Esophagus (tissue), 2 donors: Measurements from ENCODE around the gene PKP1. TPM values are rescaled to one million over a fixed set of nuclear protein-coding genes. Genes with fewer than 3 reads are reported as not detected.

Experiments
- H3K27ac ChIP-seq, 2 donors: one replicate each; pipeline ENCODE4 v1.5.1; 2013; ENCODE audit warnings: low read depth in 2 of 2, mild to moderate bottlenecking in 2 of 2, inconsistent platforms in 1 of 2, low read length in 1 of 2, moderate library complexity in 1 of 2
- H3K27me3 ChIP-seq, 2 donors: one replicate each; pipeline ENCODE4 v1.6.1; 2013; ENCODE audit warnings: low read length in 2 of 2, control low read depth in 1 of 2, mild to moderate bottlenecking in 1 of 2; ENCODE audit not compliant: insufficient read depth in 2 of 2, control insufficient read depth in 1 of 2
- H3K36me3 ChIP-seq, 2 donors: one replicate each; pipeline ENCODE4 v1.6.1; 2013; ENCODE audit warnings: low read length in 1 of 2; ENCODE audit not compliant: control insufficient read depth in 2 of 2, insufficient read depth in 2 of 2
- H3K4me1 ChIP-seq, 2 donors: one replicate each; pipeline ENCODE4 v1.6.1; 2013; ENCODE audit warnings: low read length in 1 of 2; ENCODE audit not compliant: control insufficient read depth in 2 of 2, insufficient read depth in 2 of 2
- H3K4me3 ChIP-seq, 2 donors: one replicate each; pipeline ENCODE4 v1.5.1; 2013; ENCODE audit warnings: low read length in 2 of 2, mild to moderate bottlenecking in 2 of 2, low read depth in 1 of 2, moderate library complexity in 1 of 2
- H3K9me3 ChIP-seq, 2 donors: one replicate each; pipeline ENCODE4 v1.6.1; 2013; ENCODE audit warnings: mild to moderate bottlenecking in 2 of 2, low read depth in 1 of 2, low read length in 1 of 2, moderate library complexity in 1 of 2; ENCODE audit not compliant: control insufficient read depth in 2 of 2, insufficient read depth in 1 of 2
- WGBS, 2 donors: extraction: QIAGEN DNeasy Blood & Tissue Kit; methylation state at CpG; one replicate each; pipeline ENCODE4 v1.1.7; 2013; 5-methylcytosine and 5-hydroxymethylcytosine counted together
- polyA plus RNA-seq, 2 donors: library from polyadenylated mRNA; stranded (reverse); fragments of 200-250 nt; gene quantifications; one replicate each; pipeline ENCODE4 v1.2.3, GENCODE V29; 2013
- donor health status: healthy with polysubstance abuse.
- donor health status: Bipolar disorder and iron deficiency.

The PKP1 gene
- polyA plus RNA-seq, 2 donors, result 124 to 282 TPM

DNA sequence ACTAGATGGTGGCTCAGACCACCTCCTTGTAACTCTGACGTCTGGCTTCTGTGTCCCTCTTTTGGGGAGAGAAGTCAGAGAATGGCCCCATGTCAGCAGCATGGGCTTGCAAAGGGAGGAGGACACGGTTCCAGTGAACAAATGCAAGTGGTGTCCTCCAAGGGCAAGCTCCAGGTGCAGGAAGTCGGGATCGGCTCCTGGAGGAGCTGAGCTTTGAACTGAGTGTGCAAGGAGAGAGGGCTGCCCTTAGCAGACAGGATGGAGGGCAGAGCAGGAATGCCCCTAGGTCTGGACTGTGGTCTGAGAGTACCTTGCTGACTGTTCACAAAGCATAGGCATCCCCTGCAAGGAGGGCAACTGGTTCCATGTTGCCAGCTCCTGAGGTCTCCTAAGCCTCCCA, 17.3 kb downstream of the PKP1 start:
- Histone ChIP-seq H3K27ac (peak overlapping the region; percentile 94 to 98), H3K36me3 (peaks cover 1 to 16% of the 10 kb centered on the region in 2 donors), H3K27me3 (no peaks in the 10 kb centered on the region), H3K9me3 (no peaks in the 10 kb centered on the region), H3K4me3 (peak overlapping the region in 1 of 2 donors; percentile 2), H3K4me1 (peaks cover 9 to 38% of the 10 kb centered on the region in 2 donors)
- WGBS, 2 donors, result 43 to 50% methylated on average over 4 of the region's 4 CpGs

DNA sequence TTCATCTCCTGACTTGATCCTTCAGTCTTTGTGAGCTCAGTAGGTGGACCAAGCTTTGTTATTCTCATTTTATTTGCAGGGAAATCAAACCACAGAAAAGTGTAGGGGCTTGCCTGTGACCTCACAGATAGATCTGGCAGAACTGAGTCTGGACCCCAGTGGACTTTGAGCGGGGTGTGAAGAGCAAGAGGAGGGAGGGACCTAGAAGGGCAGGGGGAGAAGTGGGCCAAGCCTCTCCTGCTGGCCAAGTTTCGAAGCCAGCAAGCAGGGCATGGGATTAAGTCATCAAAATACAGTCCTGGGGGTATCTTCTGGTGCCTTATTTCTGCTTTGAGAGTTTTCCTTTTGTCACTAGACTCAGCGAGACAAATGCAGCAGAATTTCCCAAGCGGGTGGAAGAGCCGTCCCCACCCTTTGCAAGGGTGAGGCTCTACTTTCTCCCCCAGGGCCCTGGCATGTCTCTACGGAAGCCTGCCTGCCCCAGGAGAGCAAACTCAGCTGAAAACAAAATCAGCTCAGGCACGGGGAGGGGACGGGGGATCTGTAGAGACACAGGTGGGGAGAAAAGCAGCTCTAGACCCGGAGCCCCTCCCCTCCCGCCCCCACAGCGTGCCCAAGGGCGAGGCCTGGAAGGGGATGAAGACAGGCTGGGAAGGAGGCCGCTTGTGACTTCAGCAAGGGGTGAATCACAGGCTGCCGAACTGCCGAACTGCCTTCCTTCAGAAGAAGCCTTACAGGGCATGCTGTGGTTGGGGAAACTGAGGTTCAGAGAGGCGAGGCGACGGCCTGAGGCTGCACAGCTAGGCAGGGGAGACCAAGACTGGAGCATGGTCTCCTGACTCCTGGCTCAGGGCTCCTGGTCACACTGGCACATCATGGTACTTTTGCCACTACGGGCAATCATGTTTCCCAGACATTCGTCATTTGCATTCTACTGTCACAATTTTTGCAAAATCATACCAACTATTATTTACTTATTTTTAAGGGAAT, 19.2 kb downstream of the PKP1 start:
- no peaks in the 10 kb centered on the region for H3K27me3 ChIP-seq
- no peak overlapping the region for H3K4me3 ChIP-seq
- no peaks in the 10 kb centered on the region for H3K9me3 ChIP-seq
- peaks cover 4 to 16% of the 10 kb centered on the region in 2 donors for H3K36me3 ChIP-seq
- H3K4me1 ChIP-seq, result peaks cover 9 to 38% of the 10 kb centered on the region in 2 donors
- peak overlapping the region; percentile 94 to 97 for H3K27ac ChIP-seq
- WGBS, 2 donors, result 45 to 56% methylated on average over 20 of the region's 20 CpGs

- peaks cover 4 to 13% of the 10 kb centered on the region in 2 donors for H3K36me3 ChIP-seq
- H3K4me1 ChIP-seq, result peaks cover 5 to 43% of the 10 kb centered on the region in 2 donors
- H3K4me3 ChIP-seq, result no peak overlapping the region
- H3K27ac ChIP-seq, result peak overlapping the region; percentile 85 to 87
- WGBS, 2 donors, result 44 to 55% methylated on average over 3 of the region's 3 CpGs
- H3K27me3 ChIP-seq, result no peaks in the 10 kb centered on the region
- no peaks in the 10 kb centered on the region for H3K9me3 ChIP-seq
Observed at GRCh38 chr1:201304126-201304525, 20.8 kb downstream of the PKP1 start.

- H3K4me3 ChIP-seq, result no peak overlapping the region
- H3K4me1 ChIP-seq, result peaks cover 6 to 46% of the 10 kb centered on the region in 2 donors
- no peaks in the 10 kb centered on the region for H3K9me3 ChIP-seq
- H3K27me3 ChIP-seq, result no peaks in the 10 kb centered on the region
- peak overlapping the region; percentile 85 to 87 for H3K27ac ChIP-seq
- peaks cover 4 to 9% of the 10 kb centered on the region in 2 donors for H3K36me3 ChIP-seq
- 48 to 52% methylated on average over 5 of the region's 5 CpGs for WGBS, 2 donors
Observed at GRCh38 chr1:201305815-201306214, 22.5 kb downstream of the PKP1 start.

DNA sequence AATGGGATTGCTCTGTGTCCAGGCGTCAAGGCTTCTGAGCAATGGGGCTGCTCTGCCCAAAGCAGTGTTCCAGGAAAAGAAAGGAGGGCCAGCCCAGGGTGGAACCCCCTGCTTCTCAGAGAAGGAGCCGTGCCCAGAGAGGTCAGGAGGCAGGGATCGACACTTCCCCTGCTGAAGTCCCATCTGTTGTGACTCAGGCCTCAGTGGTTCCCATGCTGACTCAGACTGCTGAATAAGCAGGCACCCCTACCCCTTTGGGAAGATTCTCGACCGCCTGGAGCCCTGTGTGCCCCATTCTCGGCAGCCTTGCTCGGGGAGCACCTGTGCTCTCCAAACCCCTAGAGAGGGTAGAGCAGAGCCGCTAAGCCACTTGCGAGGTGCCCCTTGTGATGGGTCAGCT, 23.9 kb downstream of the PKP1 start:
- Histone ChIP-seq H3K36me3 (peaks cover 4 to 8% of the 10 kb centered on the region in 2 donors), H3K27me3 (no peaks in the 10 kb centered on the region), H3K9me3 (no peaks in the 10 kb centered on the region), H3K27ac (peak overlapping the region; percentile 94 to 99), H3K4me3 (no peak overlapping the region), H3K4me1 (peaks cover 11 to 51% of the 10 kb centered on the region in 2 donors)
- WGBS, 2 donors, result 52 to 60% methylated on average over 9 of the region's 9 CpGs

- Histone ChIP-seq H3K4me1 (peaks cover 11 to 49% of the 10 kb centered on the region in 2 donors), H3K27ac (peak overlapping the region; percentile 94 to 99), H3K36me3 (peaks cover 4 to 8% of the 10 kb centered on the region in 2 donors), H3K4me3 (no peak overlapping the region), H3K27me3 (no peaks in the 10 kb centered on the region), H3K9me3 (no peaks in the 10 kb centered on the region)
- 41 to 53% methylated on average over 11 of the region's 11 CpGs for WGBS, 2 donors
Observed at GRCh38 chr1:201307760-201308499, 24.6 kb downstream of the PKP1 start.

DNA sequence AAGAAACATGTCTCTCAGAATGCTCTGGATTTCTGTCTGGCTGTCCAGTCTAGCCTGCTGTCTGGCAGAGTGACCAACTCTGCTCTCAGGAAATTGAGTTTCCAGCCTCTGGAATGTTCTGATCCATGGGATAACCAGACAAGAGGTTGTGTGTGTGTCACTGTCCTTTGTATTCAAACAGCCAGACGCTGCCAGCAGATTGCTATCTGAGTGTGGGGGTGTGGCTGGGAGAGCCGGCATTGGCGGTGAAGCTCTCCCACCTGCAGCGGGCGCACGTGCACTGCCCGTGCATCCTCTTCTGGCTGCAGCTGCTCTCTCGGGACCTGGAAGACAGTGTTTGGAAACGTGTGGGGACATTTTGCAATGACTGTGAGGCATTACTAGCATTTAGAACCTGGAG, 26.1 kb downstream of the PKP1 start:
- peak overlapping the region; percentile 94 to 99 for H3K27ac ChIP-seq
- H3K27me3 ChIP-seq, result no peaks in the 10 kb centered on the region
- no peaks in the 10 kb centered on the region for H3K9me3 ChIP-seq
- H3K4me3 ChIP-seq, result no peak overlapping the region
- H3K36me3 ChIP-seq, result peaks cover 4 to 10% of the 10 kb centered on the region in 2 donors
- H3K4me1 ChIP-seq, result peaks cover 14 to 48% of the 10 kb centered on the region in 2 donors
- WGBS, 2 donors, result 6 to 11% methylated on average over 9 of the region's 9 CpGs

- Histone ChIP-seq H3K36me3 (peaks cover 4 to 13% of the 10 kb centered on the region in 2 donors), H3K9me3 (no peaks in the 10 kb centered on the region), H3K4me1 (peaks cover 13 to 44% of the 10 kb centered on the region in 2 donors), H3K4me3 (no peak overlapping the region), H3K27ac (peak overlapping the region; percentile 94 to 99), H3K27me3 (no peaks in the 10 kb centered on the region)
- 34 to 46% methylated on average over 7 of the region's 7 CpGs for WGBS, 2 donors
Observed at GRCh38 chr1:201310251-201310985, 27.1 kb downstream of the PKP1 start.

DNA sequence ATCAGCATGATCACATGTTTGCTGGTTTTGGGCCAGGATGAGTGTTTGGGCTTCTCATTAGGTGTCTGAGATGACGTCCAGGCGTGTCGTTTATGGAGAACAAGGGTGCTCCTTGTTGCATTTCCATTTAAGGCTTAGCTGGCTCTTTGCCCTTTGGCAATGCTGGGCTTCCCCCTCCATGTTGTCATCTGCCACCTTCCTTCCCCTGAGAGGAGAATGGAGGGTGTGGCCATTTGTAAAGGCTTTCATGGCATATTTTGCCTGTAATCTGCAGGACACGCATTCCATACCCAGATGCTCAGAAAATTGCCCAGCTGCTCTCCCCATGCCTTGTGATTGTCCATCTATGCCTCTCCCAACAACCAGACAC, 27.7 kb downstream of the PKP1 start:
- Histone ChIP-seq H3K36me3 (peaks cover 0 to 15% of the 10 kb centered on the region in 2 donors), H3K27ac (peak overlapping the region; percentile 94 to 99), H3K4me1 (peaks cover 10 to 44% of the 10 kb centered on the region in 2 donors), H3K4me3 (no peak overlapping the region), H3K27me3 (no peaks in the 10 kb centered on the region), H3K9me3 (no peaks in the 10 kb centered on the region)
- WGBS, 2 donors, result 32% methylated on average over 4 of the region's 4 CpGs
